Measurements from ENCODE around the gene MAML1. TPM values are rescaled to one million over a fixed set of nuclear protein-coding genes. Genes with fewer than 3 reads are reported as not detected.
"Not testable (repeated sequence)": the region's sequence is repeated elsewhere in the genome, so short reads cannot be mapped to it uniquely, and the experiment has no call there.

MAML1 gene
- total RNA-seq, 4 donors from 2014 or later: 31.8 to 51.3 (median 36.8) TPM

- Histone ChIP-seq H3K27me3 (no peaks in the 10 kb centered on the region), H3K27ac (no peak overlapping the region), H3K4me1 (peaks cover 0 to 4% (median 0%) of the 10 kb centered on the region in 3 donors), H3K4me3 (no peak overlapping the region), H3K36me3 (no peaks in the 10 kb centered on the region), H3K9me3 (no peaks in the 10 kb centered on the region)
- 74 to 80% methylated on average over 3 to 6 of the region's 12 CpGs for WGBS, 2 donors (ENCODE audit: low coverage in 1 of 2)
- TF ChIP-seq EP300 (IDR thresholded peaks at IDR 0.05) (no peak), CTCF (IDR thresholded peaks at IDR 0.05) (no peak), POLR2AphosphoS5 (IDR thresholded peaks at IDR 0.05) (no peak), POLR2A (IDR thresholded peaks at IDR 0.05) (no peak)
- no peak for ATAC-seq
These were observed 54.2 kb downstream of the MAML1 start for GRCh38 chr5:179786861-179787260.

DNA sequence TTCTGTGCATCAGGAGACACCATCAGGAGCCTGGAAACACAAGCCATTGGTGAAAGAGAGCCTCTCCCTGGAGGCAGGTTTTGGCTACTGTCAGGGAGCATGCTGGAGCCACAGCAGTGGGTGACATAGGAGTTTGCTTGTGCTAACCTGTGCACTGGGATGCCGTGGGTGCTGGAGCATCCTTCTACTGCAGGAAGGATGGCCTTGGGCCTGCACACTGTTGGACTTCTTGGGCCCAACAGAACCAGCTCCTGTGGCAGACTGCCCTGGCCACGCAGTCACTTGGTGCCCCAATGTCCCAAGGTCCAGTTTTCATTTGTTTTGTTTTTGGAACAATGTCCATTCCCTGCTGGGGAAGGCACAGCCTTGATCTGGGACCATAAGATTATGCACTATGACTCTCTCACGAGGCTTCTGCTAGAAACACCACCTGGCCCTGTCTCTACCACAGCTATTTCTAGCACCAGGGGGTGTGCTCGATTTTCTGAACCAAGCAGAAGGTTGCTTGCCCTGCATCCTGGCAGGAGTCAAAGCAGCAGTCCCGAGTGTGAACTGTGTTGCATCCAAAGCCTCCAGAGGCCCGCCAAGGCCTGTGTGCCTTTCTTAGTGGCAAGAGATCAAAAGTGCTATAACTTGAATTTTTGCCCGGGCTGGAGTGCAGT, 55.7 kb downstream of the MAML1 start:
- no peak for ATAC-seq
- H3K4me3 ChIP-seq: no peak overlapping the region
- WGBS, 2 donors (ENCODE audit: low coverage in 1 of 2): 80 to 87% methylated on average over 1 to 3 of the region's 7 CpGs

GRCh38 chr5:179789278-179789677, 56.7 kb downstream of the MAML1 start:
- not testable (repeated sequence) for H3K4me3 ChIP-seq, H3K9me3 ChIP-seq, ATAC-seq, H3K36me3 ChIP-seq, H3K27me3 ChIP-seq, H3K27ac ChIP-seq
- peaks cover 0 to 29% (median 14%) of the 10 kb centered on the region in 3 donors for H3K4me1 ChIP-seq
- WGBS, 2 donors (ENCODE audit: low coverage in 1 of 2): 89 to 91% methylated on average over 2 to 8 of the region's 9 CpGs

More for the DNA sequence above, 55.7 kb downstream of the MAML1 start:
- H3K9me3 ChIP-seq: no peaks in the 10 kb centered on the region
- H3K27ac ChIP-seq: no peak overlapping the region
- no peaks in the 10 kb centered on the region for H3K36me3 ChIP-seq
- peaks cover 0 to 19% (median 5%) of the 10 kb centered on the region in 3 donors for H3K4me1 ChIP-seq
- no peaks in the 10 kb centered on the region for H3K27me3 ChIP-seq
- TF ChIP-seq CTCF (IDR thresholded peaks at IDR 0.05): no peak
- TF ChIP-seq POLR2A (IDR thresholded peaks at IDR 0.05): no peak
- TF ChIP-seq POLR2AphosphoS5 (IDR thresholded peaks at IDR 0.05): no peak
- TF ChIP-seq EP300 (IDR thresholded peaks at IDR 0.05): no peak

GRCh38 chr5:179791881-179792611, 59.4 kb downstream of the MAML1 start:
- H3K27me3 ChIP-seq: no peaks in the 10 kb centered on the region
- H3K36me3 ChIP-seq: peaks cover 0 to under 1% of the 10 kb centered on the region in 2 donors
- no peaks in the 10 kb centered on the region for H3K9me3 ChIP-seq
- 81% methylated on average over 5 of the region's 15 CpGs; no CpG with 5 or more reads in 1 of the 2 donors for WGBS, 2 donors (ENCODE audit: low coverage in 1 of 2)
- H3K4me1 ChIP-seq: peaks cover 0 to 56% (median 22%) of the 10 kb centered on the region in 3 donors
- no peak for ATAC-seq
- TF ChIP-seq EP300 (IDR thresholded peaks at IDR 0.05) (no peak), POLR2A (IDR thresholded peaks at IDR 0.05) (no peak), POLR2AphosphoS5 (IDR thresholded peaks at IDR 0.05) (no peak), CTCF (IDR thresholded peaks at IDR 0.05) (no peak)
- H3K4me3 ChIP-seq: no peak overlapping the region
- H3K27ac ChIP-seq: peak overlapping the region in 3 of 4 donors; percentile 65 to 90 (median 89)

- TF ChIP-seq CTCF (IDR thresholded peaks at IDR 0.05) (no peak), POLR2A (IDR thresholded peaks at IDR 0.05) (no peak), EP300 (IDR thresholded peaks at IDR 0.05) (no peak), POLR2AphosphoS5 (IDR thresholded peaks at IDR 0.05) (no peak)
- H3K27me3 ChIP-seq: no peaks in the 10 kb centered on the region
- peak overlapping the region in 3 of 4 donors; percentile 65 to 90 (median 89) for H3K27ac ChIP-seq
- no peaks in the 10 kb centered on the region for H3K9me3 ChIP-seq
- peaks cover 0 to 63% (median 22%) of the 10 kb centered on the region in 3 donors for H3K4me1 ChIP-seq
- WGBS, 2 donors (ENCODE audit: low coverage in 1 of 2): 90% methylated on average over 2 of the region's 24 CpGs; no CpG with 5 or more reads in 1 of the 2 donors
- no peak for ATAC-seq
- peaks cover 0 to 8% of the 10 kb centered on the region in 2 donors for H3K36me3 ChIP-seq
- H3K4me3 ChIP-seq: no peak overlapping the region
These were observed 60.2 kb downstream of the MAML1 start for GRCh38 chr5:179792612-179793467.

Measured in gastroesophageal sphincter (tissue), 4 donors.